HepG2 (cell line): Measurements from ENCODE around the gene THRAP3. TPM values are rescaled to one million over a fixed set of nuclear protein-coding genes. Genes with fewer than 3 reads are reported as not detected.
A peak's percentile ranks its signal among the peaks of the same experiment; 100 is the strongest.

Experiments
- ARID4A ChIP-seq: sonication (generic); formaldehyde crosslinking; IDR thresholded peaks from 2 replicates; pipeline ENCODE4 v1.5.0; 2020; ENCODE audit warnings: mild to moderate bottlenecking, missing genetic modification reagents, borderline replicate concordance
- CC2D1A ChIP-seq: sonication (generic); formaldehyde crosslinking; IDR thresholded peaks from 2 replicates; pipeline ENCODE4 v1.8.1; 2023; ENCODE audit warnings: mild to moderate bottlenecking, missing genetic modification reagents
- E2F2 ChIP-seq: sonication (generic); formaldehyde crosslinking; IDR thresholded peaks from 2 replicates; pipeline ENCODE4 v1.4.0; 2020; ENCODE audit warnings: missing genetic modification reagents, borderline replicate concordance
- ELF3 ChIP-seq: IDR thresholded peaks from 2 replicates; pipeline ENCODE4 v1.6.1; 2016; ENCODE audit warnings: missing genetic modification reagents, missing compliant biosample characterization
- ELF4 ChIP-seq: sonication (generic); formaldehyde crosslinking; IDR thresholded peaks from 2 replicates; pipeline ENCODE4 v1.5.0; 2020; ENCODE audit warnings: missing genetic modification reagents, mild to moderate bottlenecking, moderate library complexity, borderline replicate concordance
- KDM5A ChIP-seq: fragments of 200-600 bp; sonication (generic); IDR thresholded peaks from 2 replicates; pipeline ENCODE4 v1.7.0; 2018; ENCODE audit warnings: antibody characterized with exemption, mild to moderate bottlenecking, low read length, borderline replicate concordance
- MED1 ChIP-seq: sonication (generic); formaldehyde crosslinking; IDR thresholded peaks from 2 replicates; pipeline ENCODE4 v1.4.0; 2020; ENCODE audit warnings: missing genetic modification reagents
- NFKB2 ChIP-seq: sonication (generic); formaldehyde crosslinking; IDR thresholded peaks from 2 replicates; pipeline ENCODE4 v1.4.0; 2020; ENCODE audit warnings: missing genetic modification reagents, borderline replicate concordance
- NFYB ChIP-seq: sonication (generic); formaldehyde crosslinking; IDR thresholded peaks from 2 replicates; pipeline ENCODE4 v1.4.0; 2020; ENCODE audit warnings: missing genetic modification reagents
- PHF21A ChIP-seq: sonication (generic); formaldehyde crosslinking; IDR thresholded peaks from 2 replicates; pipeline ENCODE4 v1.5.0; 2020; ENCODE audit warnings: mild to moderate bottlenecking, missing genetic modification reagents
- SIN3B ChIP-seq: fragments of 150-350 bp; IDR thresholded peaks from 2 replicates; pipeline ENCODE4 v1.6.1; 2014; ENCODE audit warnings: low read length
- SP1 ChIP-seq, 2 experiments: fragments of 450-650 bp in 1 of 2; sonication (generic) in 1 of 2; formaldehyde crosslinking in 1 of 2; IDR thresholded peaks; 2 replicates each; pipeline versions ENCODE4 v1.4.0 to v1.6.1; 2016 to 2020; ENCODE audit warnings: missing genetic modification reagents in 1 of 2
- TAF1 ChIP-seq: sonication (generic); formaldehyde crosslinking; IDR thresholded peaks from 2 replicates; pipeline ENCODE4 v1.4.0; 2020; ENCODE audit warnings: missing genetic modification reagents
- THAP8 ChIP-seq: sonication (generic); formaldehyde crosslinking; IDR thresholded peaks from 2 replicates; pipeline ENCODE4 v1.5.1; 2020; ENCODE audit warnings: missing genetic modification reagents, mild to moderate bottlenecking, borderline replicate concordance
- ZNF329 ChIP-seq: sonication (generic); formaldehyde crosslinking; IDR thresholded peaks from 2 replicates; pipeline ENCODE4 v1.9.0; 2021; ENCODE audit warnings: low read depth, mild to moderate bottlenecking, missing genetic modification reagents
- ZNF557 ChIP-seq: sonication (generic); formaldehyde crosslinking; IDR thresholded peaks from 2 replicates; pipeline ENCODE4 v1.4.0; 2020; ENCODE audit warnings: missing genetic modification reagents
- ZNF574 ChIP-seq: sonication (generic); formaldehyde crosslinking; IDR thresholded peaks from 2 replicates; pipeline ENCODE4 v1.4.0; 2020; ENCODE audit warnings: missing genetic modification reagents
- ZNF607 ChIP-seq: sonication (generic); formaldehyde crosslinking; IDR thresholded peaks from 2 replicates; pipeline ENCODE4 v1.5.1; 2020; ENCODE audit warnings: missing genetic modification reagents, mild to moderate bottlenecking, borderline replicate concordance
- ZNF772 ChIP-seq: sonication (generic); formaldehyde crosslinking; IDR thresholded peaks from 2 replicates; pipeline ENCODE4 v1.5.0; 2020; ENCODE audit warnings: mild to moderate bottlenecking, missing genetic modification reagents
- ZNF792 ChIP-seq: IDR thresholded peaks from 2 replicates; pipeline ENCODE4 v1.6.1; 2016
- ZNF83 ChIP-seq: sonication (generic); formaldehyde crosslinking; IDR thresholded peaks from 2 replicates; pipeline ENCODE4 v1.4.0; 2020; ENCODE audit warnings: missing genetic modification reagents, mild to moderate bottlenecking, borderline replicate concordance
- polyA plus RNA-seq, 8 experiments: library from polyadenylated mRNA; depleted of rRNA in 3 of 8; stranded (reverse) in 7 of 8; unstranded in 1 of 8; fragments of >200 nt; fragmentation: Illumina TruSeq in 4 of 8; extraction: Trizol in 4 of 8; gene quantifications; 2 replicates each; pipeline versions ENCODE4 v1.2.1 to v1.2.3, GENCODE V29; 2011 to 2016; ENCODE audit warnings: low read depth in 4 of 8, missing spikeins in 1 of 8, mixed read lengths in 1 of 8; ENCODE audit not compliant: insufficient read depth in 1 of 8
- total RNA-seq, 5 experiments: library from RNA; depleted of rRNA; stranded (reverse); fragments of >200 nt; fragmentation: Illumina TruSeq; extraction: Trizol; gene quantifications; 2 replicates each; pipeline ENCODE4 v1.2.3, GENCODE V29; 2016; ENCODE audit warnings: low read depth in 1 of 5

THRAP3 gene
- total and polyA plus RNA-seq, 2 of the 13 experiments (the other 11 are each of a cell fraction or from before 2014, with no cell fraction given), result 45.0 to 92.6 TPM

- TF ChIP-seq SP1 (IDR thresholded peaks at IDR 0.05) (no peak), SP1 (CRISPR knock-in tag; IDR thresholded peaks at IDR 0.05) (0 out of 2 replicates have a peak, but pooled peaks have one; percentile 27), TAF1 (CRISPR knock-in tag) (peak; percentile 10), CC2D1A (CRISPR knock-in tag) (no peak), SIN3B (no peak), ZNF557 (CRISPR knock-in tag) (peak; percentile 83; the same call in 1 of the 2 replicates), PHF21A (CRISPR knock-in tag) (peak; percentile 79; the same call in 1 of the 2 replicates), NFKB2 (CRISPR knock-in tag) (peak; percentile 27; the same call in 1 of the 2 replicates), NFYB (peak; percentile 40; the same call in 1 of the 2 replicates), ZNF83 (CRISPR knock-in tag) (peak; percentile 29; the same call in 1 of the 2 replicates), E2F2 (CRISPR knock-in tag) (peak; percentile 65; the same call in 1 of the 2 replicates), ZNF574 (CRISPR knock-in tag) (peak; percentile 9; the same call in 1 of the 2 replicates), ZNF772 (CRISPR knock-in tag) (no peak), ARID4A (CRISPR knock-in tag) (peak; percentile 69), ELF4 (peak; percentile 65; the same call in 1 of the 2 replicates), ZNF329 (no peak), MED1 (CRISPR knock-in tag) (no peak), ZNF607 (CRISPR knock-in tag) (no peak), ELF3 (peak; percentile 20; the same call in 1 of the 2 replicates), KDM5A (peak; percentile 71), THAP8 (CRISPR knock-in tag) (no peak), ZNF792 (no peak)
Measured at GRCh38 chr1:36224537-36225282, 467 bp downstream of the THRAP3 start (continued).
